HL-60 (cell line): ENCODE data around the gene LPCAT1.

Experiments
- POLR2AphosphoS5 ChIP-seq: IDR thresholded peaks from 2 replicates; pipeline ENCODE4 v1.6.1; 2012; ENCODE audit warnings: low read depth
- TF ChIP-seq, protein P1 (sequence below): IDR thresholded peaks from one replicate; pipeline ENCODE4 v1.5.1; 2011; ENCODE audit warnings: low read length, control low read depth, inconsistent platforms; ENCODE audit not compliant: insufficient read depth
- TF ChIP-seq, protein P2 (sequence below): IDR thresholded peaks from 2 replicates; pipeline ENCODE4 v1.6.1; 2012; ENCODE audit warnings: low read depth; ENCODE audit not compliant: insufficient replicate concordance

DNA sequence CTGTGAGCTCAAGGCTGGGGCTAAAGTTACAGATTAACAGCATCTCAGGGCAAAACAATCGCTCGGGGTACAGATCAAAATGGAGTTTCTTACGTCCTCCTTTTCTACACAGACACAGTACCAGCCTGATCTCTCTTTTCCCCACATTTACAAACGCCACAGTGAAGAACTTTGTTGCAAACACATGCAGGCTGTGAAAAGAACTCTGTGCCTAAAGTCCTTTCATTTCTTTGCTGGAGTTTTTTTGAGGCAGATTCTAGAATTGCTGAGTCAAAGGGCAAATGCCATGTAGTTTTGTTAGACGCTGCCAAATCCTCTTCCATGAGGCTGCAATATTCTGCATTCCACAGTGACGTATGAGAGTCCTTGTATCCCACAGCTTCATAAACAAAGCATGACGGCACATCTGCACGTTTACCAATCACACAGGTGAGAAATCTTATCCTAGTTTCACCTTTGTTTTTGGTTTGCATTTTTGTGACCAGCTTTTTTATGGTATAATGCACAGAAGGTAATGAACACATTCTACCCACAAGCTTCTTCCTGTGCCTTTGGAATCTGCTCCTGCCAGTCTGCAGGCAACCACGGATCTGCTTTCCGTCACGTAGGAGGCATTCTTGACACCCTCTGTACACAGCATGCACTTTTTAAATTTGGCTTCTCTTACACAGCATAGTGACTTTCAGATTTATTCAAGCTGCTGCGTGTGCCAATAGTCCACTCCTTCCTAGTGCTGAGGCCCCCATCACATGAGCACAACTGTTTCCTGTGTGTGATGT is 44.6 kb upstream of the LPCAT1 start:
- TF ChIP-seq, protein P1, sequence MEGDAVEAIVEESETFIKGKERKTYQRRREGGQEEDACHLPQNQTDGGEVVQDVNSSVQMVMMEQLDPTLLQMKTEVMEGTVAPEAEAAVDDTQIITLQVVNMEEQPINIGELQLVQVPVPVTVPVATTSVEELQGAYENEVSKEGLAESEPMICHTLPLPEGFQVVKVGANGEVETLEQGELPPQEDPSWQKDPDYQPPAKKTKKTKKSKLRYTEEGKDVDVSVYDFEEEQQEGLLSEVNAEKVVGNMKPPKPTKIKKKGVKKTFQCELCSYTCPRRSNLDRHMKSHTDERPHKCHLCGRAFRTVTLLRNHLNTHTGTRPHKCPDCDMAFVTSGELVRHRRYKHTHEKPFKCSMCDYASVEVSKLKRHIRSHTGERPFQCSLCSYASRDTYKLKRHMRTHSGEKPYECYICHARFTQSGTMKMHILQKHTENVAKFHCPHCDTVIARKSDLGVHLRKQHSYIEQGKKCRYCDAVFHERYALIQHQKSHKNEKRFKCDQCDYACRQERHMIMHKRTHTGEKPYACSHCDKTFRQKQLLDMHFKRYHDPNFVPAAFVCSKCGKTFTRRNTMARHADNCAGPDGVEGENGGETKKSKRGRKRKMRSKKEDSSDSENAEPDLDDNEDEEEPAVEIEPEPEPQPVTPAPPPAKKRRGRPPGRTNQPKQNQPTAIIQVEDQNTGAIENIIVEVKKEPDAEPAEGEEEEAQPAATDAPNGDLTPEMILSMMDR, result no peak
- TF ChIP-seq, protein P2, sequence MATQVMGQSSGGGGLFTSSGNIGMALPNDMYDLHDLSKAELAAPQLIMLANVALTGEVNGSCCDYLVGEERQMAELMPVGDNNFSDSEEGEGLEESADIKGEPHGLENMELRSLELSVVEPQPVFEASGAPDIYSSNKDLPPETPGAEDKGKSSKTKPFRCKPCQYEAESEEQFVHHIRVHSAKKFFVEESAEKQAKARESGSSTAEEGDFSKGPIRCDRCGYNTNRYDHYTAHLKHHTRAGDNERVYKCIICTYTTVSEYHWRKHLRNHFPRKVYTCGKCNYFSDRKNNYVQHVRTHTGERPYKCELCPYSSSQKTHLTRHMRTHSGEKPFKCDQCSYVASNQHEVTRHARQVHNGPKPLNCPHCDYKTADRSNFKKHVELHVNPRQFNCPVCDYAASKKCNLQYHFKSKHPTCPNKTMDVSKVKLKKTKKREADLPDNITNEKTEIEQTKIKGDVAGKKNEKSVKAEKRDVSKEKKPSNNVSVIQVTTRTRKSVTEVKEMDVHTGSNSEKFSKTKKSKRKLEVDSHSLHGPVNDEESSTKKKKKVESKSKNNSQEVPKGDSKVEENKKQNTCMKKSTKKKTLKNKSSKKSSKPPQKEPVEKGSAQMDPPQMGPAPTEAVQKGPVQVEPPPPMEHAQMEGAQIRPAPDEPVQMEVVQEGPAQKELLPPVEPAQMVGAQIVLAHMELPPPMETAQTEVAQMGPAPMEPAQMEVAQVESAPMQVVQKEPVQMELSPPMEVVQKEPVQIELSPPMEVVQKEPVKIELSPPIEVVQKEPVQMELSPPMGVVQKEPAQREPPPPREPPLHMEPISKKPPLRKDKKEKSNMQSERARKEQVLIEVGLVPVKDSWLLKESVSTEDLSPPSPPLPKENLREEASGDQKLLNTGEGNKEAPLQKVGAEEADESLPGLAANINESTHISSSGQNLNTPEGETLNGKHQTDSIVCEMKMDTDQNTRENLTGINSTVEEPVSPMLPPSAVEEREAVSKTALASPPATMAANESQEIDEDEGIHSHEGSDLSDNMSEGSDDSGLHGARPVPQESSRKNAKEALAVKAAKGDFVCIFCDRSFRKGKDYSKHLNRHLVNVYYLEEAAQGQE, result no peak
- TF ChIP-seq POLR2AphosphoS5, result no peak
